Suprapubic skin (tissue), 4 donors: Measurements from ENCODE around the gene CCL19.

Experiments used
- POLR2A ChIP-seq, 2 donors: fragments of 450-650 bp; IDR thresholded peaks; one replicate each; pipeline ENCODE4 v1.6.1; 2017; ENCODE audit warnings: antibody characterized with exemption in 2 of 2, mild to moderate bottlenecking in 2 of 2, moderate library complexity in 2 of 2
- POLR2AphosphoS5 ChIP-seq, 3 donors: sonication (generic); formaldehyde crosslinking; IDR thresholded peaks; one replicate each; pipeline ENCODE4 v1.6.1; 2017; ENCODE audit warnings: antibody characterized with exemption in 3 of 3
- TF ChIP-seq, protein P1 (sequence below), 2 donors: fragments of 200-600 bp in 1 of 2; fragments of 450-650 bp in 1 of 2; sonication (generic) in 1 of 2; IDR thresholded peaks; one replicate each; pipeline ENCODE4 v1.5.1; 2016 to 2019; ENCODE audit warnings: antibody characterized with exemption in 2 of 2, mild to moderate bottlenecking in 1 of 2, moderate library complexity in 1 of 2

DNA sequence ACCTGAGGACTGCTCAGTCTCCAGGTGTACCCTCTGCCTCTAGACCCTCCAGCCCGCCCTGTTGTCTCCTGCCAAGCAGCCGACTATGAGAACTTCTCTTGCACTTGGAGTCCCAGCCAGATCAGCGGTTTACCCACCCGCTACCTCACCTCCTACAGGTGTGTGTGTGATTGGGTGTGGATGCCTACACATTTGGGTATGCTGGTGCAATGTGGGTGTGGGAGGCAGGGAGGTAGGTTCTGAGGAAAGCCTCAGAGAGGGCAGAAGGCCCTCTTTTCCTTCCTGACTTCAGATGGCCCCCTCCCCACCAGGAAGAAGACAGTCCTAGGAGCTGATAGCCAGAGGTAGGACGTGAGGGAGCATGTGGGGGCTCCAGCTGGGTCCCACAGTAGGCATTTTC is 34.1 kb downstream of the CCL19 start:
- TF ChIP-seq POLR2AphosphoS5 (IDR thresholded peaks at IDR 0.05) (no peak), POLR2A (IDR thresholded peaks at IDR 0.05) (no peak)
- TF ChIP-seq, protein P1, sequence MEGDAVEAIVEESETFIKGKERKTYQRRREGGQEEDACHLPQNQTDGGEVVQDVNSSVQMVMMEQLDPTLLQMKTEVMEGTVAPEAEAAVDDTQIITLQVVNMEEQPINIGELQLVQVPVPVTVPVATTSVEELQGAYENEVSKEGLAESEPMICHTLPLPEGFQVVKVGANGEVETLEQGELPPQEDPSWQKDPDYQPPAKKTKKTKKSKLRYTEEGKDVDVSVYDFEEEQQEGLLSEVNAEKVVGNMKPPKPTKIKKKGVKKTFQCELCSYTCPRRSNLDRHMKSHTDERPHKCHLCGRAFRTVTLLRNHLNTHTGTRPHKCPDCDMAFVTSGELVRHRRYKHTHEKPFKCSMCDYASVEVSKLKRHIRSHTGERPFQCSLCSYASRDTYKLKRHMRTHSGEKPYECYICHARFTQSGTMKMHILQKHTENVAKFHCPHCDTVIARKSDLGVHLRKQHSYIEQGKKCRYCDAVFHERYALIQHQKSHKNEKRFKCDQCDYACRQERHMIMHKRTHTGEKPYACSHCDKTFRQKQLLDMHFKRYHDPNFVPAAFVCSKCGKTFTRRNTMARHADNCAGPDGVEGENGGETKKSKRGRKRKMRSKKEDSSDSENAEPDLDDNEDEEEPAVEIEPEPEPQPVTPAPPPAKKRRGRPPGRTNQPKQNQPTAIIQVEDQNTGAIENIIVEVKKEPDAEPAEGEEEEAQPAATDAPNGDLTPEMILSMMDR (IDR thresholded peaks at IDR 0.05): no peak
